Measurements from ENCODE around the gene TECPR2.
A peak's percentile ranks its signal among the peaks of the same experiment; 100 is the strongest.

Gene TECPR2

GRCh38 chr14:102363182-102363943 is 622 bp downstream of the TECPR2 start:
- no peaks in the 10 kb centered on the region for H3K27me3 ChIP-seq (ENCODE audit: insufficient read depth, poor library complexity, severe bottlenecking)
- peak overlapping the region; percentile 84 for H3K4me3 ChIP-seq (replicated peaks; ENCODE audit: insufficient read depth, low read length)
- H3K27ac ChIP-seq (replicated peaks), result peak overlapping the region; percentile 80
- TF ChIP-seq POLR2AphosphoS5 (IDR thresholded peaks at IDR 0.05; ENCODE audit: low read depth) (no peak), REST (IDR thresholded peaks at IDR 0.05; ENCODE audit: insufficient replicate concordance, low read depth) (no peak), CTCF (IDR thresholded peaks at IDR 0.05; ENCODE audit: insufficient read depth, low read length) (no peak), SPI1 (IDR thresholded peaks at IDR 0.05; ENCODE audit: borderline replicate concordance, low read depth) (no peak), GABPA (IDR thresholded peaks at IDR 0.05; ENCODE audit: low read depth) (no peak)
- DNase-seq (ENCODE audit: low read depth in 1 of 2, low spot score in 1 of 2), result peak in 1 of 2 experiments; percentile 17

- Histone ChIP-seq H3K27ac (replicated peaks) (peak overlapping the region; percentile 65), H3K27me3 (ENCODE audit: insufficient read depth, poor library complexity, severe bottlenecking) (no peaks in the 10 kb centered on the region), H3K4me3 (replicated peaks; ENCODE audit: insufficient read depth, low read length) (no peak overlapping the region)
- DNase-seq (ENCODE audit: low read depth in 1 of 2, low spot score in 1 of 2), result peak; percentile 71 to 91
- TF ChIP-seq GABPA (IDR thresholded peaks at IDR 0.05; ENCODE audit: low read depth), result no peak; the same call in 1 of the 2 replicates
- 0 out of 2 replicates have a peak, but pooled peaks have one; percentile 39 for TF ChIP-seq SPI1 (IDR thresholded peaks at IDR 0.05; ENCODE audit: borderline replicate concordance, low read depth)
- 0 out of 2 replicates have a peak, but pooled peaks have one; percentile 48 for TF ChIP-seq POLR2AphosphoS5 (IDR thresholded peaks at IDR 0.05; ENCODE audit: low read depth)
- no peak for TF ChIP-seq REST (IDR thresholded peaks at IDR 0.05; ENCODE audit: insufficient replicate concordance, low read depth)
- TF ChIP-seq CTCF (IDR thresholded peaks at IDR 0.05; ENCODE audit: insufficient read depth, low read length), result no peak
Observed at GRCh38 chr14:102370305-102370809, 7.6 kb downstream of the TECPR2 start.

GRCh38 chr14:102371361-102371760 is 8.6 kb downstream of the TECPR2 start:
- H3K27me3 ChIP-seq (ENCODE audit: insufficient read depth, poor library complexity, severe bottlenecking), result no peaks in the 10 kb centered on the region
- no peak overlapping the region for H3K4me3 ChIP-seq (replicated peaks; ENCODE audit: insufficient read depth, low read length)
- no peak for TF ChIP-seq CTCF (IDR thresholded peaks at IDR 0.05; ENCODE audit: insufficient read depth, low read length)
- no peak for TF ChIP-seq SPI1 (IDR thresholded peaks at IDR 0.05; ENCODE audit: borderline replicate concordance, low read depth)
- no peak for TF ChIP-seq REST (IDR thresholded peaks at IDR 0.05; ENCODE audit: insufficient replicate concordance, low read depth)
- TF ChIP-seq GABPA (IDR thresholded peaks at IDR 0.05; ENCODE audit: low read depth), result no peak
- no peak for TF ChIP-seq POLR2AphosphoS5 (IDR thresholded peaks at IDR 0.05; ENCODE audit: low read depth)
- H3K27ac ChIP-seq (replicated peaks), result peak overlapping the region; percentile 65
- no peak for DNase-seq (ENCODE audit: low read depth in 1 of 2, low spot score in 1 of 2)
